ENCODE measurements around the gene OR2Z1.

DNA sequence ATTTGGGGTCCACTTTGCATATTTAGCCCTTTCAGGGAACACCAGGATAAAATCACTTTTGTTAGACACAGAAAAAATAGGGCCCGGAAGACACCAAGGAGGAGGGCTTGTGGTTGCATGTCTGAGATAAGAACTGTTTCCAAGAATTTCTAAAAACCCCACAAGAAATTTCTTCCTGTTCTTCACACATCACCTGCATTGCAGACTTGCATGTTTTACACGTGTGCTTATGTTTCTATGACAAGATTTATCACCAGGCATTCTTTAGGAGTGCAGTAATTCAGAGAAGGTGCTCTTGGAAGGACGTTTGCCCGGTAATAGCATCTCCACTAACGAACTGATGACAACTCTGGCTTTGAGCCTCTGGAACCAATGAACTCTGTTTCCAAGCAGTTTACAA lies 15.7 kb upstream of the OR2Z1 start:
- no peak for TF ChIP-seq CTCF (IDR thresholded peaks at IDR 0.05; ENCODE audit: insufficient read depth, low read length)
- no peak for TF ChIP-seq POLR2AphosphoS5 (IDR thresholded peaks at IDR 0.05; ENCODE audit: low read depth)
- TF ChIP-seq GABPA (IDR thresholded peaks at IDR 0.05; ENCODE audit: low read depth) = no peak
- TF ChIP-seq, protein P1, sequence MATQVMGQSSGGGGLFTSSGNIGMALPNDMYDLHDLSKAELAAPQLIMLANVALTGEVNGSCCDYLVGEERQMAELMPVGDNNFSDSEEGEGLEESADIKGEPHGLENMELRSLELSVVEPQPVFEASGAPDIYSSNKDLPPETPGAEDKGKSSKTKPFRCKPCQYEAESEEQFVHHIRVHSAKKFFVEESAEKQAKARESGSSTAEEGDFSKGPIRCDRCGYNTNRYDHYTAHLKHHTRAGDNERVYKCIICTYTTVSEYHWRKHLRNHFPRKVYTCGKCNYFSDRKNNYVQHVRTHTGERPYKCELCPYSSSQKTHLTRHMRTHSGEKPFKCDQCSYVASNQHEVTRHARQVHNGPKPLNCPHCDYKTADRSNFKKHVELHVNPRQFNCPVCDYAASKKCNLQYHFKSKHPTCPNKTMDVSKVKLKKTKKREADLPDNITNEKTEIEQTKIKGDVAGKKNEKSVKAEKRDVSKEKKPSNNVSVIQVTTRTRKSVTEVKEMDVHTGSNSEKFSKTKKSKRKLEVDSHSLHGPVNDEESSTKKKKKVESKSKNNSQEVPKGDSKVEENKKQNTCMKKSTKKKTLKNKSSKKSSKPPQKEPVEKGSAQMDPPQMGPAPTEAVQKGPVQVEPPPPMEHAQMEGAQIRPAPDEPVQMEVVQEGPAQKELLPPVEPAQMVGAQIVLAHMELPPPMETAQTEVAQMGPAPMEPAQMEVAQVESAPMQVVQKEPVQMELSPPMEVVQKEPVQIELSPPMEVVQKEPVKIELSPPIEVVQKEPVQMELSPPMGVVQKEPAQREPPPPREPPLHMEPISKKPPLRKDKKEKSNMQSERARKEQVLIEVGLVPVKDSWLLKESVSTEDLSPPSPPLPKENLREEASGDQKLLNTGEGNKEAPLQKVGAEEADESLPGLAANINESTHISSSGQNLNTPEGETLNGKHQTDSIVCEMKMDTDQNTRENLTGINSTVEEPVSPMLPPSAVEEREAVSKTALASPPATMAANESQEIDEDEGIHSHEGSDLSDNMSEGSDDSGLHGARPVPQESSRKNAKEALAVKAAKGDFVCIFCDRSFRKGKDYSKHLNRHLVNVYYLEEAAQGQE (IDR thresholded peaks at IDR 0.05; ENCODE audit: insufficient replicate concordance, low read depth) = no peak
- no peak for TF ChIP-seq SPI1 (IDR thresholded peaks at IDR 0.05; ENCODE audit: borderline replicate concordance, low read depth)

All from HL-60 (cell line).